ENCODE results near the gene SH3RF3.
"Not testable (repeated sequence)": the region's sequence is repeated elsewhere in the genome, so short reads cannot be mapped to it uniquely, and the experiment has no call there.

The SH3RF3 gene

DNA sequence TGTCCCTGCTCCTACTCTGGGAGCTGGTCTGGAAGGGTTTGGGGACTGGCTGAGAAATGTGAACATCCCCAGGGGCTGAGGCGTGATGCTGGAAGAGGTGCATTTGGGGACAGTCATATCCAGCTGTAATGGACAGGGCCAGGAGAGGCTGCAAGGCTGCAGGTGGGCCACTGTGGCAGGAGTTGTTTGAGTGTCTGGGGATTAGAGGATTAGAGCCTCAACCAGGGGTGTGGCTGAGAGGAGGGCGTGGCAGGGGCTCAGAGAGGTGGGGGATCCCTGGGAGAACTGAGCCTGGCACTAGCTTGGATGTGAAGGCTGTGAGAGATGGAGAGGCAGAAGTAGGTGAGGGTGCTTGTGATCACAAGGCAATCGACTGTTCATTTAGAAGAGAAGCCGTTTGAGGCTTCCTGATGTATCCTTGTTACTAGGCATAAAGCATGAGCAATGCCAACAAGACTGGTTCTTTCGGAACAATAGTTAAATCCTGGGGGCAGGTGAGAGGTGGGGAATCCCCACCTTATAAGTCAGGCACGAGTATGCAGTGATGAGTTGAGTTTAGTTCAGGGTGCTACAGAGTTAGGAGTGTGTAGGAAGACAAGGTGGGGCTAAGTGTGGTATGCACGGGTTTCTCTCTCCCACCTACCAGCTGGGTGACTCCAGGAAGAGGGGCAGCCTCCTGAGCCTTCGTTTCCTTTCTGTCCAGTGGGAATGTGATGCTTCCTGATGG is 31.9 kb downstream of the SH3RF3 start:
- DNase-seq = no peak

DNA sequence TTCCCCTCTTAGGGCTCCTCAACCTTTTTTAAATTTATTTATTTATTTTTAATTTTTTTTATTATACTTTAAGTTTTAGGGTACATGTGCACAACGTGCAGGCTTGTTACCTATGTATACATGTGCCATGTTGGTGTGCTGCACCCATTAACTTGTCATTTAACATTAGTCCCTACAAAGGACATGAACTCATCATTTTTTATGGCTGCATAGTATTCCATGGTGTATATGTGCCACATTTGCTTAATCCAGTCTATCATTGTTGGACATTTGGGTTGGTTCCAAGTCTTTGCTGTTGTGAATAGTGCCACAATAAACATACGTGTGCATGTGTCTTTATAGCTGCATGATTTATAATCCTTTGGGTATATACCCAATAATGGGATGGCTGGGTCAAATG is 33.4 kb downstream of the SH3RF3 start:
- not testable (repeated sequence) for DNase-seq

DNA sequence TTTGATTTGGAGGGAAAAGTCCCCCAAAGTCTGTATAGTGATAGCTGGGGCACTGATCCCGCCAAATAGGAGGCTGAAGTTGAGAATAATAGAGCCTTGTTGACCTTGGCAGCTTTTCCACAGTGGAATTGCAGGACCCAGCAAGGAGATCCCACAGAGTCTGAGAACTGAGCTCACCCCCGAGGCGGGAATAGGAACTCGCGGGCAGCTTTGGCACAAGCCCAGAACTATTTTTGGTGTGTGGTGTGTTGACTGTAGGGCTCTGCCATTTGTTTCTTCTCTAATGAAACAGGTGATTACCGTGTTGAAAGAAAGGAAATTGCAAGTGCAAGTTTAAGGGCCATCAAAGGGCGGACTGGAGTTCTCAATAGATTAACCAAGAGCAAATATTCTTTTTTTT is 34.0 kb downstream of the SH3RF3 start:
- DNase-seq = no peak

DNA sequence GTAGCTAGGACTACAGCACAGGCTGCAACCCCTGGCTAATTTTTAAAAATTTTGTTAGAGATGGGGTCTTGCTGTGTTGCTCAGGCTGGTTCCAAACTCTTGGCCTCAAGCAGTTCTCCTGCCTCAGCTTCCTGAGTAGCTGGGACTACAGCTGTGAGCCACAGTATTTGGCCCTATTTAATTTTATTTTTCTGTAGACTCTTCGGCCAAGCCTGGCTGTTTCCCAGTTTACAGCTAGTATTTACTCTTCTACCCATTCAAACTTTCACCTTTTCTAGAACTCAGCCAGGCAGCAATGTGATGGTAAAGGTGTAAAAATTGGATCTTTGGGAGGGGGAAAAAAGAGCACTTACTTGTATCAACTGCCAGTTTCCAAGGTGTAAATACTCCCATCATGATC is 35.3 kb downstream of the SH3RF3 start:
- no peak for DNase-seq

DNA sequence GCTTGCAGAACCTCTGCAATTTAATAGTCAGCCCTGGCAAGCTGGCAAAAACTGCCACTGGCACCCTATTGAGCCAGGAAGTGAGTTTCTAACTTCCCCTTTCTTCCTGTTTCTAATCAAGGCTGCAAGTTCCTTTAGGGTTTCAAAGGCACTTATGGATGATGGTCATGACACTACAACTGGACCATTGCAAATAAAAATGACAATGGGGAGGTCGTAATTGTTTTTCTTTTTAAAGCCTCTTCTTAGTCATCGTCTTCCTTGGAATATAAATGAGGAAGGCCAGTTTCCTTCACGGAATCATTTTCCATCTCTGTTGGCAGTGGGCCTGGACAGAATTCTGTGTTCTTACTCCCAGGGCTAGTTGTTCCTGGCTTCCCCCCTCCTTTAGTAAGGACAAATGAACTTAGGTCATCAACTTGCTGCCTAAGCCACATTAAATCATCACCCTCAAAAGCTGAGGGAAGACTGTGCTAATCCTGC is 35.8 kb downstream of the SH3RF3 start:
- no peak for DNase-seq

DNA sequence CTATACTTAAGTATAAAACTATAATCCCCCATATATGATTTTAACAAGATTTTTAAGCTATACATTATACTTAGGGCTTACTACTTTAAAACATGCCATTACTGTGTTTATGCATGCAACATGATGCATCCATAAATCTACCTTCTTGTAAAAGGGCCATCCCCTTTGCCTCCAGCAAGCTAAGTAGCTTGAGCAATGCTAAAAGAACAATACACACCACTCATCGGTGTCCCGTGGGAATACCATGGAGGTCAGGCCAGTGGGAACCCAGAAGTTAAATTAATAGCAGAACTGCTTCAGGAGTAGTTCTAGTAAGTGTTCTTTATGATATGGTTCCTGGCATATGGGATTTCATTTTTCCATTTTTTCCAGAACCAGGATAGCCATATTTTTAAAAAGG is 37.8 kb downstream of the SH3RF3 start:
- DNase-seq = no peak

DNA sequence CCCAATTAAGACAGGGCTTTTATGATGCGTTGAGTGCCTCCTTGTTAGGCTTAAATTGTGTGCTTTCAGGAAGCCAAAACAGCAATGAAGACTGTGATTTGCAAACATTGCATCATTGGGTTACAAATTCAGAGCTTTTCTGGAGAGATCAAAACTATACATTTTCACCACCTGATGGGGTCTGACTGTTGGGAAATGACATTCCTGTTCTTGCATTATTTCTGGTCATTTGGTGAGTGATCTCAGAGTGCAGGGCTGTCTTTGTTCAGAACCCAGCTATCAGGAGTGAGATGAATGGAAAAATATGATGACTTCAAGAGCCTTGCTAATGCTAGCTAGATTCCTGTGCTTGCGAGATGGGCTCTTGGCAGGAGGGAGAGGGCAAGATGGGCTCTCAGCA is 39.1 kb downstream of the SH3RF3 start:
- no peak for DNase-seq

DNA sequence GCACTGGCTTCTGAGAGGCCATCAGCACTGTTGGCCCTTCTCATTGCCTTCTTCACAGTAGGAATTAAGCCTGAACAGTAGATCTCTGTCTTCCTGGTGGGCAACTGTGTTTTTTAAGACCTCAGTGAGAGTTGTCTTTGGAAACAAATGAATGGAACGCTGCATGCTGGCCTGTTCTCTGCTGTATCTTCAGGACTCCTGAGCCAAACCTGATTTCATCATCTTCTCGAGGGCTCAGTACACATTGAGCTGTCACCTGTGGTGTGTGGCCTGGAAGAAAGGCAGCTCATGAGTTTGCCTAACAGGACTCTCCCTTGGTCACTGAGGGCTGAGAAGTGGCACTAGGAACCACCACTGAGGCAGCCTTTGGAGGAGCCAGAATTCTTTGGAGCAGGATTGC is 39.7 kb downstream of the SH3RF3 start:
- DNase-seq = no peak

DNA sequence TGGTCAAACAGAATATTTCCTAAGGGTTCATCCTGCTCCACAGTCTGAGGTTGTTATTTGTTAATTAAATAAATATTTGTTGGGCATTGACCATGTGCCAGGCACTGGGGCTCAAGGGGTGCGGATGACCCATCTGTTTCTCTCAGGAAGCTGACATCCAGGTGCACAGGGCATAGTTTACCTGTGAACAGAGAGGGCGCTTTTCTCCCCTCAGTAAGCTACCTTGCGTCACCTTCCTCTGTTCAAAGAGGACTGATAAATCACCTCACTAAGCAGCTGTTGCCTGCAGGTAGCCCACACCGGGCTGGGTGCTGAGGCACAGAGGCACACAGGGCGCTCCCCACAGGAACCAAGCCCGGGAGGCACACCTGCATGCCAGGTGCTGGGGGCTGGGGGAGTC is 41.6 kb downstream of the SH3RF3 start:
- DNase-seq = no peak

DNA sequence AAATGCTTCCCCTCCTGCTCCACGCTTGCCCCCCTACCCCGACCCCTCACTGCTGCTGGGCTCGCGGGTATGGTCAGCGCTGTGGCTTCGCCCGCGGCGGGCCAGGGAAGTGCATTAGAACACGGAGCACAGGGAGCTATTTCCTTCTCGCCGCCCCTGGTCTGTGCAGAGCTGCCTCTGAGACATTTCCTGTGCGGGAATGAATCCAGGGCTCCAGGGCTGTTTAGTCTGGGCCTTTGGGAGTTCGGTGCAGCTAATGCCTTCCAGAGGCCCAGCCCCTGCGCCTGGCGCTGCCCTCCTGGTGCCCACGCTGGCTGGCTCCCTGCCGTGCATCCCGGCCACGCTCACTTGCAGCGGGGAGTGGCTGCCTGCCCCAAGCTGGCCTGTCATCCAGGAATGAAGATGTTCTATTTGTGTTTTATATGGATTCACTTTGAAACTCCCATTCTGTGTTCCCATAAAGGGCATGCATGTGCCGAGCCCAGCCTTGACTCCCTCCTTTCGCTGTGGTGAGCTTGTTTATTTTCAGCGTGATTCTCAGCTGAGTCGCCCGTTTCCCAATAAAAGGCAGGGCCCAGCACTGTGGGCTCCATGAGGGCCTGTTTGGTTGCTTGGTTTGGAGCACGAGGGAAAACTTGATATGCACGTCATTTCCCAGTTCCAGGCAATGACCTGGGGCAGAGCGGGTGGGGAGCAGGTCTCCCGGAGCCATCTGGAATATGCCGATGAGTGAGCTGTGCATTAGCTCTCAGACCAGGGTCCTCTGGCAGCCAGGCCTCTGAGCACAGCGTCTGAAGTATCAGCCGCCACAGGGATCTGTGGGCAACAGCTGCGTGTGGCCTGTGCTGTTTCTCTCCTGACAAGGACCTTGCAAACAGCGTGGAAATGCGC is 42.7 kb downstream of the SH3RF3 start:
- DNase-seq = no peak

DNA sequence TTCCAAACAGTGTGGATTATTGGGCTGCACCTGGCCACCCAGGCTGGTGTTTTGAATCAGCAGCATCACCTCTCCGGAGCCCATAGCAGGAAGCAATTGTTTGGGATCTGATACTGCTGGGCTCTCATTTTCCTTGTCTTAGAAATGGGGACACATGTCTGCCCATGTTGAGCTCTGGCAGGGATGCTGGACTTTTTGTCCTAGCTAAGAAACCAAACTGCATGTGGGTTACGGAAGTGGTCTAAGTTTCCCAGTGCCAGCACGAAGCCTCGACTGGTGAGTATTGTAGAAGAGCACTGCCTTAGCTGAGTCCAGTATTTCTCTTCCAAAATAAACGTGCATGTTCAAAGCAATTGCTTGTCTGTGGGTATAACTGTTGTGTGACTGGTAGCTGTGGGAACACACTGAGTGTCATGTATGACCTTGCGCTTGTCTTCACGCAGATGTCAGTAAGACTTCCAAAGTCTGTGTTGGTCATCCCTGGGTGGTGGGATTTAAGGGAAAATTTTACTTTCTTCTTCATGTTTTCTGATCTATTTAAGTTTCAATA is 43.6 kb downstream of the SH3RF3 start:
- DNase-seq = no peak

DNA sequence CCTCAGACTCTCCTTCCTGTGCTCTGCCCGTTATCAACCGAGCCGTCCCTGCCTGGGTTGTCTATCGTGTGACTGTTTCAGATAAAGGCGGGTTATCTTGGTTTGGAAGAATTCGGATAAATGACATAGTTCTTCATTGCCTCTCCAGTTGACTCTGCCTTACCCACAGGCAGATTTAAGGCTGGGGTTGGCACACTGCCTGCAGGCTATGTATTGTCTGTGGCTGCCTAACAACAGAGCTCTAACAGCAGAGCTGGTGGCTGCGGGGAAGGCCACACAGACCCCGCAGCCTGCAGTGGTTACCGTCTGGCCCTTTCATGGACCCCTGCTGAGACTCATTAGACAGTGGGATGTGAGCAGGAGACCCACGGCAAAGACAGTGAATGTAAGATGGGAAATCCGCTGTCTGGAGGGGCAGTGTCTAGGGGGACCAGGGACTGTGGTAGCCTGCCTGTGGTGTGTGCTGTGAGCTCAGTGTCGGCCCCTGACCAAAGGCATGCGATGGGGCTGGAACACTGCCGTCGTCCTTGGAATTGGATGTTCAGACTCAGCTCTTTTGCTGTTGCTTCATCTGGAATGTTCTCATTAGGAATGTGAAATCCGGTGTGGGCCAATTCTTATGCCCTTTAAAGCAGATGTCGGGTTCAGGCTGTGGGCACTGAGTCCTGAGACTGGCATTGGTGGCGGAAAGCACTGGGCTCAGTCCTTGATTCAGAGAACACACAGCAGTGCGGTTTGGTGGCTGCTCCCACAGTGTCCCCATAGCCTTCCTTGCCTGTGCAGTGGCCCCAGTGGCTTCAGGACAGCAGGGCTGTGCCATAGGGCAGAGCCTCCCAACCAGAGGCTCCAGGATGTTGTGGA is 44.5 kb downstream of the SH3RF3 start:
- no peak for DNase-seq

DNA sequence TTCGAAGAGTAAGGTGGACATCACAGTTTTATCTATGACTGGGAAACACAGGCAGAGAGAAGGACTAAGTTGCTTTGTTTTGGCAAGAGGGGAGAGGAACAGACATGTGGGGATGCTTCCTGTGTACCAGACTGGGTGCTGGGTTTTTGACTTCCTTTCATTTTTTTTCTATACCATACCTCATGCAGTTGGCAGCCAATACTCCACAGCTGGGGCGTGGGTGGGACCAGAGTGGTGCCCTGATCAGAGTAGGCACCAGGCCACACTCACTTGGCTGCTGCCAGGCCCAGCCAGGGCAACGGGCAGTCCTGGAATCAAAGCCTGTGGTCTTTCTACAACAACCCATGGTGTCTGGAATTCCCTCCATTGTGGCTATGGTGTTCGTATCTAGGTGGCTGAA is 45.2 kb downstream of the SH3RF3 start:
- DNase-seq = no peak

DNA sequence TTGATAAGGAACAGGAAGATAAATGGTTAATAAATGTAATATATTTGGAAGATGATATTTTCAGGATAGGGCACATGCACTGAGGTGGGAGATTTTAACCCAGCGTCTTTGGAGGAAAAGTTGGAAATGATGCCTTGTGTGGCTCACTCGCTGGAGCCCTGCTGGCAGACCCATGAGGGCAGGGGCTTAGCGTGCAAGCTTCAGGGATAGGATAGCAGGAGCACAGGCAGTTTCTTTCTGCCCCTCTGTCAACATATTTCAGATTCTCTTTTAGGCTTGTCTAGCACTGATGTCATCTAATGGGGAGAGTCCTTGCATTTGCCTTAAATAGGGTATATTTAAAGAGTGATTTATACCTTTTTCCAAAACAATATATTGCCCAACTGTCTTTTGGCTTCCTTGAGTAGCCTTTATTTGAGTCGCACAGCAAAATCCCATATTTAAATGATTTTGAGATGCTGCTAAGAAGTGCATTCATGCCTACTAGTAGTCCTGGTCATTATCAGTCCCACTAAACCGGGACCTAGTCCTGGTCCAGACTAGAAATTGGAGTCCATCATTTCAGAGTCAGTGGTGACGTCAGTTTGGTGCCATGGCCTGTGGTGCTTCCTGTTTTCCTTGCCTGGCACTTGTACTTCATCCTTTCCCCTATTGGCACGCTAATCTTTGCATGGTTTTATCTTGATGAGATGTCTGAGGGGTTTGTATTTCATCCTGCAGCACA is 45.8 kb downstream of the SH3RF3 start:
- no peak for DNase-seq

DNA sequence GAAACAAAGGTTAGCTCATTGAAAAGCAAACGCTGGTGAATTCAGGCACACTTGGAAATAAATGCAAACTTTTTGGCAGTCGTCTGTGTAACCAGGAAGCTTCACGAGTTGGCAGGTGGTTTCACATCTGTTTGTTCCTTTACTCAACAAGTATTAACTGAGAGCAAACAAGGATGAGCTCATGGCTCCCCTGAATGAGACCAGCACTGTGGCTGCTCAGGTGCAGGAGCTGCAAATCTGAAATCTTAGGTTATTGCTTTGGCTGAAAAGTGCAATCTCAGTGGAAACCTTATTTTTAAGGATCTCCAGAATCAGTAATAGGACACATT is 46.3 kb downstream of the SH3RF3 start:
- no peak for DNase-seq

DNA sequence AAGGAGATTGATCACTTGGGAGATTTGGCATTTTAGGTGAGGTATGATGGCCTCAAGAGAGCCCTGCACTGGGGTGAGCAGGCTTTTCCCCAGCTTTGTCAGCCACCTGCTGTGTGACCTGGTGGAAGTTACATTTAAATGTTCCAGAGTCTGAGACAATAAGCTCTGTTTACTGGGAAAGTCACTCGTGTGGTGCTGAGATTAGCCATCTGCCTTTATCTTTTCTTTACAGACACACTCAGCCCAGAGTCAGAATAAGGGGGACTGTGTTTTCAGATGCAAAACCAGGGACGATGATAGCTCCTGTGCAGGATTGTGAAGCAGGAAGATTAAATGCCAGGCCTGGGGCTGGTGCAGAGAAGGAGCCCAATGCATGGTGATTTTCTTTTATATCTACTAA is 47.9 kb downstream of the SH3RF3 start:
- no peak for DNase-seq

DNA sequence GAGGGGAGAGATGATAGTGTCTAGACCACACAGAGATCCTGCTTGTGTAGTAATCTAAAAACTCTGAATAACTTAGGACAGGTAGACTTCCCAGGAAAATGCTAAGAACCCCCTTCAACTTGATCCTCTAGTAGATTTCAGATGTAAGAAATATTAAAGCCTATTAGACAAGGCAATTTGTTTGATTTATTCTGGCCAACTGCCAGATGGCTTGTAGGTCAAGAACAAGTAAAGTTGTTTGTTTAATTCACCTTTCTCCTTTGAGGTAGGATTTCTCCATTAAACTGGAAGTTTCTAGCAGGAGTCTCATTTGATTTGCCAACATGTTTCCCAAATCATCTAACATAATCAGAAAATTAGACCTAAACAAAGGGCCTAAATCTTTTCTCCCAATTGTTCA is 48.6 kb downstream of the SH3RF3 start:
- no peak for DNase-seq

DNA sequence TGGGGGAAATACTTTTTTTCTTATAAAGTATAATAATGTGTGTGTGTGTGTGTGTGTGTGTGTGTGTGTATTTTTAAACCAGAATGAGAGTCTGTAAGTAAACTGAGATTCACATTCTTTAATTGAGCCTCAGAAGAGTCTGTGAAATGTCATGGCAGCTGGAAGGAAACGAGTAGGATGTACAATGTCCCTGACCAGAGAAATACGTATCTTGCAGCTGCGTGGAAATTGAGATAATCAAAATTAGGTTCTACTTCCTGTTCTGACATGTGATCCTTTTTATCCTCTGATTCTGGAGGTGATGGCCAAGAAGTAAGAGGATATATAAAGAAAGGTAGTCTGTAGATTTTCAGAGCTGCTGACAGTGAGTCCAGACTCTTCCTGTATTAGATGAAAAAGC is 50.0 kb downstream of the SH3RF3 start:
- no peak for DNase-seq

DNA sequence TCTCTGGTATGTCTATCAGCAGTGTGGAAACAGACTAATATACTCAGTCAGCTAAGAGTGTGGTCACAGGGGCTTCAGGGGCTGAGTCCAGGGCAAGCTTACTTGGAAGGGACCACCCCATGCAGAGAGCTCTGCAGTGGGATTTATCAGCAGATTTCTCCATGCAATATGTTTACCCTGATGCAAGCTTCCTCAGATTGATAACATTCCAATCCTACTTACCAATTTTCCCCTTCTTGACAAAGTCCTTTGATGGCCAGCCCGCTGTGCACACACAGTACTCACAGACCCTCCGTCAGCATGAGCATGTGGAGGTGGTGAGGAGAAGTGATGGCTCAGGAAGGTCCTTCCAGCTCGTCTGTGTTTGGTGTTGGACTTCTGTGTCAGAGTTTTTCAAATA is 51.8 kb downstream of the SH3RF3 start:
- DNase-seq = no peak

DNA sequence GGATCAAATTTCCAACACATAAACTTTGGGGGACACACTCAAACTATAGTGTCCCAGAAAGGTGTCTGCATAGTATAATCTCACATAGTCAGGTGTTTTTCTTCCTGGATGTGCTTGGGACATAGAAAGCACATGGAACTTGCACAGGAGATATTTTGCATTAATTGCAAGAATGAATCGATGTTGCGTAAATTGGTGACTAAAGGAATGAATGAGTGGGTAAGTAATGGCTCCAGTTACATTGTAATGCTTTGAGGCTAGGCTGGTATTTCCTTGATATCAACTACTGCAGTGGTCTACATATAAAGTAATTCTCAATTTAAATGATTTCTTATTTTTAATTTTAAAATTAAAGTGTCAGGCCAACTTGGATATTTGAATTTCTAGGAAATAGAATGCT is 53.4 kb downstream of the SH3RF3 start:
- no peak for DNase-seq

DNA sequence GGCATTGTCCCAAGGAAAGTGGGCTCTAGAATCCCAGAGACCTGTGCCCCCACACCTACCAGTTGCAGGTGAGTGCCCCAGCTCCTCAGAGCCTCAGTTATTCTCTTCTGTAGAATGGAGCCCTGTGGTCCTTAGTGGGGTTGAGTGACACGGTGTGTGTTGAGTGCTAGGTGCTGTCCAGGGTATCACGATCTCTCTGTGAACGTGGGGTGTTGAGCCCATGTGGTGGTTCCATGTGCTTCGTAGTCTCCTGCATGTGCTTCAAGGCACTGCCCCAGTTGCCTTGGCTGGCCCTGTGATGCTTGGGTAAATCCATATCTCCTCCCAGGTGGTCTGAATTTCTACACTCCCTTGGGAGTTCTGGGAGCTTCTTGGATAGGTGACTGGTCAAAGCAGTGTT is 54.9 kb downstream of the SH3RF3 start:
- DNase-seq = no peak

DNA sequence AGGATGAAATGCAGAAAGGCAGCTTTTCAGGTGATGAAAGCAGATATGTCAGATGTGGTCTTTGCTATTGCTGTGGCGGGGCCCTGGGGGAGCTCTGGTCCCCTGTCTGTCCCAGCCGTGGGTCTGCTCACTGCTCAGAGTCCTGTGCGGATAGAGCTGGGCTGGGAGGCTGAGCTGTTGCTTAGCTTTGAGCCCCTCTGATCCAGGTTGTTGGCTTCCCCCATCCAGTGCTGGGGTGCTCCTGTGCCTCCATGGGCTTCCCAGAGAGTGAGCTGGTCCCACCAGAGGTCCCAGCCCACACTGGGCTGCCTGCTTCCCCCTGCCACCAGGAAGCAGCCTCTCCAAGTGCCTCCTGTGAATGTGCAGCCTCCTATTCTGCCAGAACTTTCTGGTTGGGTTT is 55.4 kb downstream of the SH3RF3 start:
- no peak for DNase-seq
